Daoy (cell line): ENCODE measurements around the gene PRKCB. TPM values are rescaled to one million over a fixed set of nuclear protein-coding genes. Genes with fewer than 3 reads are reported as not detected.

Source experiments
- DNase-seq: peaks from one replicate; pipeline ENCODE4 v3.0.0-alpha.2; 2015; ENCODE audit warnings: low read depth
- total RNA-seq: library from RNA; depleted of rRNA; stranded (reverse); fragments of >200 nt; shearing (Covaris generic); gene quantifications from 2 replicates; pipeline ENCODE4 v1.2.3, GENCODE V29; 2014

The PRKCB gene
- total RNA-seq, 1 experiment from 2014 or later, result 2.2 TPM

GRCh38 chr16:23941025-23941424 is 105.2 kb downstream of the PRKCB start:
- DNase-seq, result no peak

- DNase-seq, result peak; percentile 42
Observed at GRCh38 chr16:23941963-23942564, 106.3 kb downstream of the PRKCB start.

GRCh38 chr16:23943604-23944003 is 107.8 kb downstream of the PRKCB start:
- no peak for DNase-seq

- DNase-seq, result no peak
Observed at GRCh38 chr16:23944381-23944780, 108.6 kb downstream of the PRKCB start.

- DNase-seq, result no peak
Observed at GRCh38 chr16:23945243-23945642, 109.5 kb downstream of the PRKCB start.

GRCh38 chr16:23947838-23948237 is 112.1 kb downstream of the PRKCB start:
- DNase-seq, result no peak

GRCh38 chr16:23948949-23949411 is 113.2 kb downstream of the PRKCB start:
- DNase-seq, result no peak

GRCh38 chr16:23949630-23950290 is 114.0 kb downstream of the PRKCB start:
- no peak for DNase-seq

- DNase-seq, result no peak
Observed at GRCh38 chr16:23950291-23950894, 114.6 kb downstream of the PRKCB start.

- peak; percentile 35 for DNase-seq
Observed at GRCh38 chr16:23950898-23951297, 115.1 kb downstream of the PRKCB start.

GRCh38 chr16:23952128-23952970 is 116.6 kb downstream of the PRKCB start:
- DNase-seq, result peak; percentile 65

GRCh38 chr16:23952971-23953300 is 117.2 kb downstream of the PRKCB start:
- no peak for DNase-seq

- no peak for DNase-seq
Observed at GRCh38 chr16:23953476-23953875, 117.7 kb downstream of the PRKCB start.

GRCh38 chr16:23955088-23955487 is 119.3 kb downstream of the PRKCB start:
- DNase-seq, result no peak

GRCh38 chr16:23957287-23957686 is 121.5 kb downstream of the PRKCB start:
- DNase-seq, result no peak

GRCh38 chr16:23959072-23959751 is 123.4 kb downstream of the PRKCB start:
- DNase-seq, result peak; percentile 47

GRCh38 chr16:23959752-23960072 is 123.9 kb downstream of the PRKCB start:
- DNase-seq, result no peak

- no peak for DNase-seq
Observed at GRCh38 chr16:23960081-23960885, 124.5 kb downstream of the PRKCB start.

- no peak for DNase-seq
Observed at GRCh38 chr16:23962001-23962400, 126.2 kb downstream of the PRKCB start.

- DNase-seq, result no peak
Observed at GRCh38 chr16:23964136-23964535, 128.4 kb downstream of the PRKCB start.

- no peak for DNase-seq
Observed at GRCh38 chr16:23965137-23965733, 129.5 kb downstream of the PRKCB start.
